Effector memory CD4-positive, alpha-beta T cell (primary cell): ENCODE data around the gene MIDN.

Experiments used
- DNase-seq, 3 donors: peaks; one replicate each; pipeline ENCODE4 v3.0.0-alpha.2; 2020
- H3K27ac ChIP-seq: 2 replicates; pipeline ENCODE4 v1.7.0; 2013; ENCODE audit warnings: mild to moderate bottlenecking, low read length, moderate library complexity; ENCODE audit not compliant: insufficient read depth, poor library complexity, severe bottlenecking
- H3K27me3 ChIP-seq: replicated peaks from 2 replicates; pipeline ENCODE4 v1.7.0; 2013; ENCODE audit warnings: mild to moderate bottlenecking, low read length; ENCODE audit not compliant: insufficient read depth, control insufficient read depth, poor library complexity, severe bottlenecking
- H3K36me3 ChIP-seq: 2 replicates; pipeline ENCODE4 v1.7.0; 2013; ENCODE audit warnings: mild to moderate bottlenecking, low read length, moderate library complexity; ENCODE audit not compliant: control insufficient read depth, insufficient read depth
- H3K4me1 ChIP-seq: 2 replicates; pipeline ENCODE4 v1.7.0; 2013; ENCODE audit warnings: low read length, mild to moderate bottlenecking; ENCODE audit not compliant: control insufficient read depth, insufficient read depth, poor library complexity, severe bottlenecking
- H3K4me3 ChIP-seq: 2 replicates; pipeline ENCODE4 v1.7.0; 2013; ENCODE audit warnings: low read length, low read depth, mild to moderate bottlenecking; ENCODE audit not compliant: insufficient read depth, poor library complexity, severe bottlenecking
- H3K9me3 ChIP-seq: 2 replicates; pipeline ENCODE4 v1.7.0; 2013; ENCODE audit warnings: mild to moderate bottlenecking, low read length, moderate library complexity; ENCODE audit not compliant: control insufficient read depth

MIDN gene

GRCh38 chr19:1213391-1214286 is 34.7 kb upstream of the MIDN start:
- Histone ChIP-seq H3K27me3 (no peaks in the 10 kb centered on the region), H3K36me3 (peaks cover 8% of the 10 kb centered on the region)
- DNase-seq: peak; percentile 39 to 62 (median 54)

GRCh38 chr19:1214299-1214861 is 34.0 kb upstream of the MIDN start:
- Histone ChIP-seq H3K9me3 (no peaks in the 10 kb centered on the region), H3K4me3 (no peak overlapping the region), H3K4me1 (peaks cover 31% of the 10 kb centered on the region), H3K36me3 (peaks cover 11% of the 10 kb centered on the region), H3K27ac (peak overlapping the region; percentile 11), H3K27me3 (no peaks in the 10 kb centered on the region)
- DNase-seq: no peak

More at GRCh38 chr19:1213391-1214286, 34.7 kb upstream of the MIDN start:
- Histone ChIP-seq H3K4me3 (peak overlapping the region; percentile 13), H3K27ac (peak overlapping the region; percentile 66), H3K4me1 (peaks cover 35% of the 10 kb centered on the region), H3K9me3 (no peaks in the 10 kb centered on the region)

GRCh38 chr19:1214862-1215731 is 33.3 kb upstream of the MIDN start:
- Histone ChIP-seq H3K9me3 (no peaks in the 10 kb centered on the region), H3K27ac (peak overlapping the region; percentile 11), H3K27me3 (no peaks in the 10 kb centered on the region), H3K36me3 (peaks cover 9% of the 10 kb centered on the region), H3K4me3 (no peak overlapping the region), H3K4me1 (peaks cover 25% of the 10 kb centered on the region)
- DNase-seq: no peak

- no peak overlapping the region for H3K27ac ChIP-seq
- no peaks in the 10 kb centered on the region for H3K9me3 ChIP-seq
- peaks cover 20% of the 10 kb centered on the region for H3K4me1 ChIP-seq
- H3K36me3 ChIP-seq: peaks cover 23% of the 10 kb centered on the region
- no peak overlapping the region for H3K4me3 ChIP-seq
- H3K27me3 ChIP-seq: no peaks in the 10 kb centered on the region
- no peak for DNase-seq
Measured at GRCh38 chr19:1216756-1217155, 31.6 kb upstream of the MIDN start.

GRCh38 chr19:1217366-1217765 is 31.0 kb upstream of the MIDN start:
- Histone ChIP-seq H3K27me3 (no peaks in the 10 kb centered on the region), H3K4me3 (no peak overlapping the region), H3K4me1 (peaks cover 20% of the 10 kb centered on the region), H3K27ac (no peak overlapping the region), H3K36me3 (peaks cover 28% of the 10 kb centered on the region), H3K9me3 (no peaks in the 10 kb centered on the region)
- no peak for DNase-seq

- H3K36me3 ChIP-seq: peaks cover 43% of the 10 kb centered on the region
- H3K4me1 ChIP-seq: peaks cover 10% of the 10 kb centered on the region
- no peaks in the 10 kb centered on the region for H3K9me3 ChIP-seq
- no peak overlapping the region for H3K27ac ChIP-seq
- no peaks in the 10 kb centered on the region for H3K27me3 ChIP-seq
- DNase-seq: no peak
- no peak overlapping the region for H3K4me3 ChIP-seq
Measured at GRCh38 chr19:1218751-1219567, 29.4 kb upstream of the MIDN start.

GRCh38 chr19:1219786-1220476 is 28.5 kb upstream of the MIDN start:
- H3K9me3 ChIP-seq: no peaks in the 10 kb centered on the region
- H3K36me3 ChIP-seq: peaks cover 49% of the 10 kb centered on the region
- no peak for DNase-seq
- peaks cover under 1% of the 10 kb centered on the region for H3K4me1 ChIP-seq
- no peak overlapping the region for H3K27ac ChIP-seq
- H3K4me3 ChIP-seq: no peak overlapping the region
- no peaks in the 10 kb centered on the region for H3K27me3 ChIP-seq

- Histone ChIP-seq H3K4me1 (no peaks in the 10 kb centered on the region), H3K36me3 (peaks cover 49% of the 10 kb centered on the region), H3K27ac (no peak overlapping the region), H3K4me3 (no peak overlapping the region), H3K27me3 (no peaks in the 10 kb centered on the region), H3K9me3 (no peaks in the 10 kb centered on the region)
- no peak for DNase-seq
Measured at GRCh38 chr19:1220477-1220930, 27.9 kb upstream of the MIDN start.
